22Rv1 (cell line): ENCODE results near the gene RAP1GAP.

Experiments used
- CTCF ChIP-seq: fragments of 450-650 bp; IDR thresholded peaks from 2 replicates; pipeline ENCODE4 v1.5.1; 2017; ENCODE audit warnings: mild to moderate bottlenecking
- ZFX ChIP-seq: fragments of 450-650 bp; IDR thresholded peaks from 2 replicates; pipeline ENCODE4 v1.6.1; 2017; ENCODE audit warnings: antibody characterized with exemption, borderline replicate concordance

GRCh38 chr1:21707086-21707840 lies 38.1 kb upstream of the RAP1GAP start:
- no peak for TF ChIP-seq CTCF
- no peak for TF ChIP-seq ZFX
